Activated CD4-positive, alpha-beta T cell treated with anti-CD3 and anti-CD28 coated beads for 36 hours (primary cell): Measurements from ENCODE around the gene GSTA5. TPM values are rescaled to one million over a fixed set of nuclear protein-coding genes. Genes with fewer than 3 reads are reported as not detected.

Experiments used
- ATAC-seq: fragments of 200-7000 bp; cut with Tn5 transposase; one replicate; pipeline ENCODE4 v1.10.0; 2021; ENCODE audit warnings: mild to moderate bottlenecking, moderate library complexity
- CTCF ChIA-PET: fragments of 350-600 bp; sonication (Branson Sonifier 250); formaldehyde crosslinking; loops from one replicate; lab custom pipeline; 2021; ENCODE audit warnings: antibody characterized with exemption; lab: Charles Lee
- POLR2A ChIA-PET: fragments of 350-600 bp; sonication (Branson Sonifier 250); formaldehyde crosslinking; loops from one replicate; lab custom pipeline; 2021; ENCODE audit warnings: antibody characterized with exemption, inconsistent platforms; lab: Charles Lee
- DNase-seq: peaks from one replicate; pipeline ENCODE4 v3.0.0-alpha.2; 2020
- H3K27ac Mint-ChIP-seq: one replicate; pipeline ENCODE4 v1.8.0; 2021; ENCODE audit warnings: mixed read lengths
- H3K27me3 Mint-ChIP-seq: one replicate; pipeline ENCODE4 v1.8.0; 2021; ENCODE audit warnings: mixed read lengths
- H3K36me3 Mint-ChIP-seq: one replicate; pipeline ENCODE4 v1.8.0; 2021; ENCODE audit warnings: low read depth, mixed read lengths
- H3K4me1 Mint-ChIP-seq: one replicate; pipeline ENCODE4 v1.8.0; 2021; ENCODE audit warnings: mixed read lengths
- H3K4me3 Mint-ChIP-seq: one replicate; pipeline ENCODE4 v1.8.0; 2021; ENCODE audit warnings: mild to moderate bottlenecking, moderate library complexity, mixed read lengths
- H3K9me3 Mint-ChIP-seq: one replicate; pipeline ENCODE4 v1.8.0; 2021; ENCODE audit warnings: low read depth, mixed read lengths
- intact Hi-C, 2 experiments: fragments of 100-400 bp; cut with DNase I in 1 of 2; cut with micrococcal nuclease in 1 of 2; formaldehyde crosslinking; loops; one replicate each; pipeline versions ENCODE4 v1.14.2 to v1.15.1; 2022 to 2024; cut with DNase I, micrococcal nuclease
- total RNA-seq, 2 experiments: library from RNA; stranded (reverse); gene quantifications; one replicate each; pipeline ENCODE4 v1.2.3, GENCODE V29; 2021

The GSTA5 gene
- total RNA-seq, result not detected

DNA sequence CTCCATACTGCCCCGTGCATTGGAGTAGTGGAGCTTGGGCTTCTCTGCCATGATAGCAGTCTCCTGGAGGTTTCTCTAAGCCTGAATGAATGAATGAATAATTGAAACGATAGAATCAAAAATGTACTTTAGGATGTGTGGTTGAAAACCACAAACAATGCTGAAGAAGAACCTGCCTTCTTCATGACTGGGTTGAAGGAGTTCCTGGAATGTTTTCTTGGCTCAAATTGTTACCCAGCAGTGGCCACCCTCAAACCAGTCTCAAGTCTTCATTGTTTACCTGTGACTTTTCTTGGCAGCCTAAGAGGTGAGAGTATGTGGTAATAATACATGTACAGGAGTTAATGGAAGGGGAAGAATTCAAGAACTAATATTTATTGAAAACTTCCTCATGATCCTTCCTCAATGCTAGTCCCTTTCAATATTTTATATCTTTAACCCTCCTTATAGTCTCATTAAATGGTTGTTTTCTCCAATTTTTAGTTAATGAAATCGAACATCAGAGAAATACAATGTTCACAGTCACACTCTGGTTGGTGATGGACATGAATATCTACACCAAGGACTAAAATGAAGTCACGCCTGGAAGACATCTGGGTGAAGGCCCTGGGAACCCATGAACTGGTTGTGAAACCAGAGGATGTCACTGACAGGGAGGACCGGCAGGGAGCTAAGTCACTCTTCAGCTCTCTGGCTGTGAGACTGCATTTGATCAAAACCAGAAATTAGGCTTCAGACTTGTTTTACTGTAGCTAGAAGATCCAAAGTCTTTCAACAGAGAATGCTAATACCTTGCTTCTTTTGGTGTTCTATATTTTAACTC is at the start of gene GSTA5:
TSS of gene GSTA5 (minus strand) at position 51 of the 823 bp plus-strand sequence.
- peaks cover 19% of the 10 kb centered on the region for H3K27me3 Mint-ChIP-seq
- H3K9me3 Mint-ChIP-seq, result no peaks in the 10 kb centered on the region
- no peak within 1 kb of the TSS for H3K4me3 Mint-ChIP-seq
- peaks cover 3% of the 10 kb centered on the region for H3K4me1 Mint-ChIP-seq
- intact Hi-C loops, result no loop called here
- DNase-seq, result no peak
- POLR2A ChIA-PET, result no interaction called here
- no peaks in the 10 kb centered on the region for H3K36me3 Mint-ChIP-seq
- no peak for ATAC-seq
- H3K27ac Mint-ChIP-seq, result no peak within 1 kb of the TSS
- CTCF ChIA-PET, result interaction anchor here (0.6 to 1.0 kb wide), 4 partner anchors 11 to 116 kb away, joined by 3 to 4 read pairs (median 3); no protein-coding TSS in a partner anchor

DNA sequence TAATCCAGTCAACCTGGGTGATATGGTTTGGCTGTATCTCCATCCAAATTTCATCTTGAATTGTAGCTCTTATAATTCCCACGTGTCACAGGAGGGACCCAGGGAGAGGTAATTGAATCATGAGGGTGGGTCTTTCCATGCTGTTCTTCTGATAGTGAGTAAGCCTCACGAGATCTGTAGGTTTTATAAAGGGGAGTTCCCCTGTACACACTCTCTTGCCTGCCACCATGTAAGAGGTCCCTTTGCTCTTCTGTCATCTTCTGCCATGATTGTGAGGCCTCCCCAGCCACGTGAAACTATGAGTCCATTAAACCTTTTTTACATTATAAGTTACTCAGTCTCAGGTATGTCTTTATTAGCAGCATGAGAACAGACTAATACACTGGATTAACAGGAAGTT is 49.4 kb upstream of the GSTA5 start:
- CTCF ChIA-PET, result interaction anchor here (2.6 kb wide), 1 partner anchor 14 kb away, joined by 5 read pairs; no protein-coding TSS in a partner anchor
- H3K27ac Mint-ChIP-seq, result peak overlapping the region; percentile 2

DNA sequence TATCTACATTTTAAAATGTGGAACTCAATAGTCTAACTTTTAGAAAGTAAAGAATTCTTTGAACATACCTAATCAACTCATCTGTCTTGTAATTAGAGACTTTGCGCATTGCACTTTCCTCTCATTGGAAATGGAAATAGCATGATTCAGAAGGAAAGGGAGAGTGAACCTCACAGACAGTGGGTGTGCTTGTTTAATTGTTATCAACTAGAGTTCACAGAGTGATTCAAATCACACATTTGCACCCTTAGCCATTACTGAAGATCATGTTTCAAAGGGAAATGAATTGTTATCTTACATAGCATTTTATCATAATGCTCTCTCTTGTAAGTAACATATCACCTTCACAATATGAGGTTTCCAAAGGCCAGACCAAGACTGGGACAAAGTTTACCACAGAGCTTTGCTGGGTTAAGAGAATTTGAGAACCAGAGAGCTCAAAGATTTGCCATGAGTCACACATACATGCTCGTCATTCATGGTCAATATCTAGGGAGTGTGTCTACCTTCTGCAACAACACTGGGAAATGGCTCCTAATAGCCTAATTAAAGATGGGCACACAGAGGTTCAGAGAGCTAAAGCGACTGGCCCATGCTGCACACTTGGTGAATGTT is 47.4 kb upstream of the GSTA5 start:
- DNase-seq, result no peak
- CTCF ChIA-PET, result interaction anchor here (0.8 to 2.6 kb wide), 3 partner anchors 12 to 166 kb away, joined by 3 to 5 read pairs (median 4); partner anchors contain the start of gene GSTA4
- POLR2A ChIA-PET, result no interaction called here
- Mint-ChIP-seq H3K4me3 (no peak overlapping the region), H3K27me3 (peaks cover 3% of the 10 kb centered on the region), H3K36me3 (no peaks in the 10 kb centered on the region), H3K4me1 (peaks cover 26% of the 10 kb centered on the region), H3K9me3 (no peaks in the 10 kb centered on the region), H3K27ac (peak overlapping the region; percentile 5)
- ATAC-seq, result peak; percentile 72
- intact Hi-C loops, result loop anchor here in 1 of 2 experiments (2.0 kb wide), 1 partner anchor 89 kb away; no protein-coding TSS in a partner anchor

More for the DNA sequence above, 49.4 kb upstream of the GSTA5 start:
- DNase-seq (no peak), ATAC-seq (peak; percentile 58)
- H3K36me3 Mint-ChIP-seq, result no peaks in the 10 kb centered on the region
- no peak overlapping the region for H3K4me3 Mint-ChIP-seq
- peaks cover 5% of the 10 kb centered on the region for H3K27me3 Mint-ChIP-seq
- intact Hi-C loops, result no loop called here
- H3K9me3 Mint-ChIP-seq, result no peaks in the 10 kb centered on the region
- POLR2A ChIA-PET, result no interaction called here
- H3K4me1 Mint-ChIP-seq, result peaks cover 26% of the 10 kb centered on the region

GRCh38 chr6:52881996-52882841 is 41.6 kb upstream of the GSTA5 start:
- ATAC-seq, result peak; percentile 98
- peaks cover 8% of the 10 kb centered on the region for H3K4me1 Mint-ChIP-seq
- H3K9me3 Mint-ChIP-seq, result no peaks in the 10 kb centered on the region
- CTCF ChIA-PET, result interaction anchor here (0.6 to 0.8 kb wide), 7 partner anchors 40 to 181 kb away, joined by 3 to 5 read pairs (median 3); no protein-coding TSS in a partner anchor
- H3K27ac Mint-ChIP-seq, result peak overlapping the region; percentile 81
- H3K27me3 Mint-ChIP-seq, result no peaks in the 10 kb centered on the region
- peak overlapping the region; percentile 73 for H3K4me3 Mint-ChIP-seq
- POLR2A ChIA-PET, result no interaction called here
- intact Hi-C loops, result loop anchor here (1.0 to 5.0 kb wide), 4 partner anchors 43 to 183 kb away; partner anchors contain the start of gene FBXO9 (in 1 of the 2)
- peak; percentile 77 for DNase-seq
- no peaks in the 10 kb centered on the region for H3K36me3 Mint-ChIP-seq

- Mint-ChIP-seq H3K4me3 (peak overlapping the region; percentile 73), H3K4me1 (peaks cover 12% of the 10 kb centered on the region), H3K27me3 (no peaks in the 10 kb centered on the region), H3K27ac (no peak overlapping the region), H3K9me3 (no peaks in the 10 kb centered on the region), H3K36me3 (no peaks in the 10 kb centered on the region)
- ATAC-seq (no peak), DNase-seq (no peak)
- ChIA-PET CTCF (interaction anchor here (0.6 to 0.8 kb wide), 5 partner anchors 40 to 181 kb away, joined by 3 read pairs; no protein-coding TSS in a partner anchor), POLR2A (no interaction called here)
- intact Hi-C loops, result loop anchor here in 1 of 2 experiments (5.0 kb wide), 1 partner anchor 96 kb away; no protein-coding TSS in a partner anchor
Observed at GRCh38 chr6:52881662-52881995, 41.0 kb upstream of the GSTA5 start.

DNA sequence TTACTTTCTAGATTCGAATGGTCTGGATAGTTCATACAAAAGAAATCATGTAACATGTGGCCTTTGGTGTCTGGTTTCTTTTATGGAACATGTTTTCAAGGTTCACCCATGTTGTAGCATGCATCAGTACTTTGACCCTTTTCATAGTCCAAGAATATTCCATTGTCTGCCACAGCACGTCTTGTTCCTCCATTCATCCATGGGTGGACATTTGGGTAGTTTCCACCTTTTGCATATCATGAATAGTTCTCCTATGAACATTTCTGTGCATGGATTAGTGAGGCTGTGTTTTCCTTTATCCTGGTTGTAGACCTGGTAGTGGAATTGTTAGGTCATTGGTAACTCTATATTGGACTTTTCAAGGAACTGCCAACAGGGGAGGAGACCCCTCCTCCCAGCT is 37.2 kb upstream of the GSTA5 start:
- no peak for DNase-seq
- ChIA-PET CTCF (interaction anchor here (0.5 to 1.2 kb wide), 3 partner anchors 9 to 98 kb away, joined by 3 to 4 read pairs (median 3); no protein-coding TSS in a partner anchor), POLR2A (no interaction called here)
- H3K27me3 Mint-ChIP-seq, result no peaks in the 10 kb centered on the region
- H3K27ac Mint-ChIP-seq, result no peak overlapping the region
- no peak overlapping the region for H3K4me3 Mint-ChIP-seq
- no peaks in the 10 kb centered on the region for H3K9me3 Mint-ChIP-seq
- peaks cover 7% of the 10 kb centered on the region for H3K4me1 Mint-ChIP-seq
- intact Hi-C loops, result no loop called here
- ATAC-seq, result no peak
- H3K36me3 Mint-ChIP-seq, result no peaks in the 10 kb centered on the region

- CTCF ChIA-PET, result interaction anchor here (1.2 to 1.7 kb wide), 3 partner anchors 9 to 99 kb away, joined by 3 to 5 read pairs (median 4); no protein-coding TSS in a partner anchor
- H3K4me3 Mint-ChIP-seq, result no peak overlapping the region
- no peak overlapping the region for H3K27ac Mint-ChIP-seq
- no peaks in the 10 kb centered on the region for H3K27me3 Mint-ChIP-seq
- ATAC-seq, result peak; percentile 80
- no peak for DNase-seq
- peaks cover 5% of the 10 kb centered on the region for H3K4me1 Mint-ChIP-seq
- intact Hi-C loops, result no loop called here
- H3K9me3 Mint-ChIP-seq, result no peaks in the 10 kb centered on the region
- POLR2A ChIA-PET, result no interaction called here
- H3K36me3 Mint-ChIP-seq, result no peaks in the 10 kb centered on the region
Observed at GRCh38 chr6:52877168-52877567, 36.6 kb upstream of the GSTA5 start.

- DNase-seq (no peak), ATAC-seq (no peak)
- Mint-ChIP-seq H3K27me3 (peaks cover 2% of the 10 kb centered on the region), H3K27ac (no peak overlapping the region), H3K9me3 (no peaks in the 10 kb centered on the region), H3K4me3 (no peak overlapping the region), H3K36me3 (no peaks in the 10 kb centered on the region), H3K4me1 (peaks cover 5% of the 10 kb centered on the region)
- intact Hi-C loops, result no loop called here
- CTCF ChIA-PET, result interaction anchor here (1.0 to 1.7 kb wide), 3 partner anchors 13 to 130 kb away, joined by 3 to 5 read pairs (median 3); no protein-coding TSS in a partner anchor
- POLR2A ChIA-PET, result no interaction called here
Observed at GRCh38 chr6:52876056-52876787, 35.6 kb upstream of the GSTA5 start.

- Mint-ChIP-seq H3K9me3 (no peaks in the 10 kb centered on the region), H3K27ac (no peak overlapping the region), H3K27me3 (peaks cover 5% of the 10 kb centered on the region), H3K36me3 (no peaks in the 10 kb centered on the region), H3K4me1 (peaks cover 2% of the 10 kb centered on the region), H3K4me3 (no peak overlapping the region)
- DNase-seq, result no peak
- intact Hi-C loops, result no loop called here
- ChIA-PET POLR2A (no interaction called here), CTCF (interaction anchor here (0.6 kb wide), 1 partner anchor 31 kb away, joined by 3 read pairs; no protein-coding TSS in a partner anchor)
- ATAC-seq, result no peak
Observed at GRCh38 chr6:52872031-52872430, 31.4 kb upstream of the GSTA5 start.

DNA sequence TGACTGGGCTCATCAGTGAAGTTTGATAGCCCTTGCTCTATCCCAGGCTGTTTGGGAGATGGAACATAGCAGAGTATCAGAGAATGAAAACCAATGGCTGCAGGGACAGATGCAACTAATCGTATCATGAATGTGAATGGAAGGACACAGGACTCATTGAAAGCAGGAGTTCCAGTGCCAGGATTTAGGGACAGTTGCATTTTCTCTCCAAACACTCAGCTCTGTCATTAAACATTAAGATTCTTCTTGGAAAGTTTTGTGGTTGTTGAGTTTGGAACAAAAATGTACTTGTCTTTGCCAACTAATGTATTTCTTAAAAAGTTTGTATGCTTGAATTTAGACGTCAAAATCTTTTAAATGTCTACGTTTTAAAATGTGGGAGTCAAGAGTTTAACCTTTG is 31.0 kb upstream of the GSTA5 start:
- Mint-ChIP-seq H3K9me3 (no peaks in the 10 kb centered on the region), H3K4me3 (no peak overlapping the region), H3K36me3 (no peaks in the 10 kb centered on the region), H3K4me1 (no peaks in the 10 kb centered on the region), H3K27ac (no peak overlapping the region), H3K27me3 (peaks cover 5% of the 10 kb centered on the region)
- ATAC-seq (no peak), DNase-seq (no peak)
- CTCF ChIA-PET, result interaction anchor here (0.6 to 0.8 kb wide), 2 partner anchors 9 to 30 kb away, joined by 3 read pairs; no protein-coding TSS in a partner anchor
- POLR2A ChIA-PET, result no interaction called here
- intact Hi-C loops, result no loop called here
